ENCODE data around the gene RAB3C.

RAB3C gene

GRCh38 chr5:58825899-58826298 lies 243.0 kb downstream of the RAB3C start:
- no peak for DNase-seq (ENCODE audit: low read depth in 2 of 2)

- DNase-seq (ENCODE audit: low read depth in 2 of 2): no peak
Measured at GRCh38 chr5:58827463-58827862, 244.6 kb downstream of the RAB3C start.

GRCh38 chr5:58828258-58828657 lies 245.4 kb downstream of the RAB3C start:
- DNase-seq (ENCODE audit: low read depth in 2 of 2): no peak

GRCh38 chr5:58834242-58835225 lies 251.7 kb downstream of the RAB3C start:
- DNase-seq (ENCODE audit: low read depth in 2 of 2): no peak

- DNase-seq (ENCODE audit: low read depth in 2 of 2): no peak
Measured at GRCh38 chr5:58836351-58836750, 253.5 kb downstream of the RAB3C start.

- DNase-seq (ENCODE audit: low read depth in 2 of 2): no peak
Measured at GRCh38 chr5:58838729-58839128, 255.9 kb downstream of the RAB3C start.

GRCh38 chr5:58842852-58843251 lies 260.0 kb downstream of the RAB3C start:
- DNase-seq (ENCODE audit: low read depth in 2 of 2): no peak

GRCh38 chr5:58844395-58844794 lies 261.5 kb downstream of the RAB3C start:
- DNase-seq (ENCODE audit: low read depth in 2 of 2): no peak

- no peak for DNase-seq (ENCODE audit: low read depth in 2 of 2)
Measured at GRCh38 chr5:58847041-58847440, 264.2 kb downstream of the RAB3C start.

GRCh38 chr5:58849223-58849622 lies 266.3 kb downstream of the RAB3C start:
- DNase-seq (ENCODE audit: low read depth in 2 of 2): no peak

GRCh38 chr5:58849921-58850667 lies 267.2 kb downstream of the RAB3C start:
- DNase-seq (ENCODE audit: low read depth in 2 of 2): no peak

GRCh38 chr5:58851153-58851552 lies 268.3 kb downstream of the RAB3C start:
- no peak for DNase-seq (ENCODE audit: low read depth in 2 of 2)

- no peak for DNase-seq (ENCODE audit: low read depth in 2 of 2)
Measured at GRCh38 chr5:58851571-58851970, 268.7 kb downstream of the RAB3C start.

- no peak for DNase-seq (ENCODE audit: low read depth in 2 of 2)
Measured at GRCh38 chr5:58852566-58852965, 269.7 kb downstream of the RAB3C start.

- no peak for DNase-seq (ENCODE audit: low read depth in 2 of 2)
Measured at GRCh38 chr5:58854441-58854840, 271.6 kb downstream of the RAB3C start.

- DNase-seq (ENCODE audit: low read depth in 2 of 2): no peak
Measured at GRCh38 chr5:58855851-58856739, 273.2 kb downstream of the RAB3C start.

- DNase-seq (ENCODE audit: low read depth in 2 of 2): no peak
Measured at GRCh38 chr5:58857609-58858008, 274.7 kb downstream of the RAB3C start.

GRCh38 chr5:58860680-58861079 lies 277.8 kb downstream of the RAB3C start:
- DNase-seq (ENCODE audit: low read depth in 2 of 2): no peak

- DNase-seq (ENCODE audit: low read depth in 2 of 2): no peak
Measured at GRCh38 chr5:58868931-58869330, 286.1 kb downstream of the RAB3C start.

- no peak for DNase-seq (ENCODE audit: low read depth in 2 of 2)
Measured at GRCh38 chr5:58871648-58872242, 288.9 kb downstream of the RAB3C start.

- no peak for DNase-seq (ENCODE audit: low read depth in 2 of 2)
Measured at GRCh38 chr5:58872670-58873273, 289.9 kb downstream of the RAB3C start.
